HCT116 (cell line): ENCODE data around the gene GEN1.

Experiments used
- EZH2 ChIP-seq: fragments of 200-600 bp; sonication (generic); IDR thresholded peaks from 2 replicates; pipeline ENCODE4 v1.6.1; 2017; ENCODE audit warnings: antibody characterized with exemption, mixed run types
- EZH2phosphoT487 ChIP-seq: fragments of 200-600 bp; IDR thresholded peaks from 2 replicates; pipeline ENCODE4 v1.6.1; 2018; ENCODE audit warnings: antibody characterized with exemption, borderline replicate concordance
- JUND ChIP-seq: IDR thresholded peaks from 2 replicates; pipeline ENCODE4 v1.6.1; 2012
- POLR2A ChIP-seq: IDR thresholded peaks from 2 replicates; pipeline ENCODE4 v1.7.0; 2011; ENCODE audit warnings: borderline replicate concordance; ENCODE audit not compliant: insufficient read depth, insufficient read length; ENCODE audit errors: extremely low read depth
- POLR2AphosphoS5 ChIP-seq: IDR thresholded peaks from 2 replicates; pipeline ENCODE4 v1.6.1; 2011; ENCODE audit warnings: mild to moderate bottlenecking, low read depth, low read length, moderate library complexity
- RAD21 ChIP-seq: IDR thresholded peaks from 2 replicates; pipeline ENCODE4 v1.6.1; 2012; ENCODE audit warnings: low read depth, mild to moderate bottlenecking
- TCF7L2 ChIP-seq: IDR thresholded peaks from 2 replicates; pipeline ENCODE4 v1.7.0; 2011; ENCODE audit warnings: borderline replicate concordance, inconsistent platforms; ENCODE audit not compliant: insufficient read depth, insufficient read length; ENCODE audit errors: extremely low read depth
- YY1 ChIP-seq: IDR thresholded peaks from 2 replicates; pipeline ENCODE4 v1.6.1; 2011; ENCODE audit warnings: low read length, low read depth, moderate library complexity, mild to moderate bottlenecking; ENCODE audit not compliant: insufficient replicate concordance; ENCODE audit errors: extremely low read depth
- ZFX ChIP-seq: fragments of 450-650 bp; IDR thresholded peaks from 2 replicates; pipeline ENCODE4 v1.6.1; 2017
- ZNF274 ChIP-seq: fragments of 200-500 bp; sonication (Bioruptor generic); IDR thresholded peaks from 2 replicates; pipeline ENCODE4 v1.6.1; 2014; ENCODE audit warnings: mild to moderate bottlenecking, low read depth, low read length, inconsistent platforms
- TF ChIP-seq, protein P1 (sequence below): IDR thresholded peaks from 2 replicates; pipeline ENCODE4 v1.6.1; 2012; ENCODE audit warnings: low read depth
- TF ChIP-seq, protein P2 (sequence below), 3 experiments: fragments of 200-600 bp in 1 of 3; sonication (generic) in 1 of 3; IDR thresholded peaks in 2 of 3; conservative IDR thresholded peaks in 1 of 3; 2 replicates each; pipeline ENCODE4 v1.5.1; 2012 to 2017; ENCODE audit warnings: low read depth in 2 of 3, low read length in 2 of 3, antibody characterized with exemption in 1 of 3, borderline replicate concordance in 1 of 3, control low read depth in 1 of 3, mild to moderate bottlenecking in 1 of 3, mixed read lengths in 1 of 3, mixed run types in 1 of 3, moderate library complexity in 1 of 3; ENCODE audit not compliant: insufficient read depth in 1 of 3
- TF ChIP-seq, protein P3 (sequence below): IDR thresholded peaks from 2 replicates; pipeline ENCODE4 v1.6.1; 2011; ENCODE audit warnings: mild to moderate bottlenecking, low read length, moderate library complexity; ENCODE audit not compliant: insufficient replicate concordance; ENCODE audit errors: extremely low read depth
- TF ChIP-seq, protein P4 (sequence below): IDR thresholded peaks from 2 replicates; pipeline ENCODE4 v1.6.1; 2012

DNA sequence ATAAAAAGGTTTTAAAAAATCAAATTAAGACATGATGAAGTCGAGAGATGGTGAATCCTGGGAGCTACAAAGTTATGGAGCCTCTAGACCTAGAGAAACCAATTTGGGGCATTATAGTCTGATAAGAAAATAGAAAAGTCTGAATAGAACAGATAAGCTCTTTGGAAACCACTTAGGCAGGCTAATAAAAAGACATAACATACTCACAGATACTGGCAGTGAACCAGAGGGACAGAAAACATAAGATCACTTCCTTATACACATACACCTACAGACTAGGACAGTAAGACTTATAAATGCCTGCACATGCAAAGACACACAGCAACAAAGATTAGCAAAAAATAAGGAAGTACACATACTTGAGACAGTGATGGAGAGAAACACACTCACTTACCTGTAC, 20.3 kb upstream of the GEN1 start:
- TF ChIP-seq ZNF274 = no peak
- TF ChIP-seq, protein P1, sequence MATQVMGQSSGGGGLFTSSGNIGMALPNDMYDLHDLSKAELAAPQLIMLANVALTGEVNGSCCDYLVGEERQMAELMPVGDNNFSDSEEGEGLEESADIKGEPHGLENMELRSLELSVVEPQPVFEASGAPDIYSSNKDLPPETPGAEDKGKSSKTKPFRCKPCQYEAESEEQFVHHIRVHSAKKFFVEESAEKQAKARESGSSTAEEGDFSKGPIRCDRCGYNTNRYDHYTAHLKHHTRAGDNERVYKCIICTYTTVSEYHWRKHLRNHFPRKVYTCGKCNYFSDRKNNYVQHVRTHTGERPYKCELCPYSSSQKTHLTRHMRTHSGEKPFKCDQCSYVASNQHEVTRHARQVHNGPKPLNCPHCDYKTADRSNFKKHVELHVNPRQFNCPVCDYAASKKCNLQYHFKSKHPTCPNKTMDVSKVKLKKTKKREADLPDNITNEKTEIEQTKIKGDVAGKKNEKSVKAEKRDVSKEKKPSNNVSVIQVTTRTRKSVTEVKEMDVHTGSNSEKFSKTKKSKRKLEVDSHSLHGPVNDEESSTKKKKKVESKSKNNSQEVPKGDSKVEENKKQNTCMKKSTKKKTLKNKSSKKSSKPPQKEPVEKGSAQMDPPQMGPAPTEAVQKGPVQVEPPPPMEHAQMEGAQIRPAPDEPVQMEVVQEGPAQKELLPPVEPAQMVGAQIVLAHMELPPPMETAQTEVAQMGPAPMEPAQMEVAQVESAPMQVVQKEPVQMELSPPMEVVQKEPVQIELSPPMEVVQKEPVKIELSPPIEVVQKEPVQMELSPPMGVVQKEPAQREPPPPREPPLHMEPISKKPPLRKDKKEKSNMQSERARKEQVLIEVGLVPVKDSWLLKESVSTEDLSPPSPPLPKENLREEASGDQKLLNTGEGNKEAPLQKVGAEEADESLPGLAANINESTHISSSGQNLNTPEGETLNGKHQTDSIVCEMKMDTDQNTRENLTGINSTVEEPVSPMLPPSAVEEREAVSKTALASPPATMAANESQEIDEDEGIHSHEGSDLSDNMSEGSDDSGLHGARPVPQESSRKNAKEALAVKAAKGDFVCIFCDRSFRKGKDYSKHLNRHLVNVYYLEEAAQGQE = no peak
- TF ChIP-seq RAD21 = no peak
- TF ChIP-seq, protein P2, sequence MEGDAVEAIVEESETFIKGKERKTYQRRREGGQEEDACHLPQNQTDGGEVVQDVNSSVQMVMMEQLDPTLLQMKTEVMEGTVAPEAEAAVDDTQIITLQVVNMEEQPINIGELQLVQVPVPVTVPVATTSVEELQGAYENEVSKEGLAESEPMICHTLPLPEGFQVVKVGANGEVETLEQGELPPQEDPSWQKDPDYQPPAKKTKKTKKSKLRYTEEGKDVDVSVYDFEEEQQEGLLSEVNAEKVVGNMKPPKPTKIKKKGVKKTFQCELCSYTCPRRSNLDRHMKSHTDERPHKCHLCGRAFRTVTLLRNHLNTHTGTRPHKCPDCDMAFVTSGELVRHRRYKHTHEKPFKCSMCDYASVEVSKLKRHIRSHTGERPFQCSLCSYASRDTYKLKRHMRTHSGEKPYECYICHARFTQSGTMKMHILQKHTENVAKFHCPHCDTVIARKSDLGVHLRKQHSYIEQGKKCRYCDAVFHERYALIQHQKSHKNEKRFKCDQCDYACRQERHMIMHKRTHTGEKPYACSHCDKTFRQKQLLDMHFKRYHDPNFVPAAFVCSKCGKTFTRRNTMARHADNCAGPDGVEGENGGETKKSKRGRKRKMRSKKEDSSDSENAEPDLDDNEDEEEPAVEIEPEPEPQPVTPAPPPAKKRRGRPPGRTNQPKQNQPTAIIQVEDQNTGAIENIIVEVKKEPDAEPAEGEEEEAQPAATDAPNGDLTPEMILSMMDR (IDR thresholded peaks at IDR 0.05 in 2 of 3, conservative IDR thresholded peaks at IDR 0.05 in 1 of 3; ENCODE audit: borderline replicate concordance in 1 of 3, insufficient read depth in 1 of 3, low read depth in 2 of 3, low read length in 2 of 3) = no peak
- no peak for TF ChIP-seq EZH2phosphoT487
- TF ChIP-seq POLR2A = no peak
- TF ChIP-seq, protein P3, sequence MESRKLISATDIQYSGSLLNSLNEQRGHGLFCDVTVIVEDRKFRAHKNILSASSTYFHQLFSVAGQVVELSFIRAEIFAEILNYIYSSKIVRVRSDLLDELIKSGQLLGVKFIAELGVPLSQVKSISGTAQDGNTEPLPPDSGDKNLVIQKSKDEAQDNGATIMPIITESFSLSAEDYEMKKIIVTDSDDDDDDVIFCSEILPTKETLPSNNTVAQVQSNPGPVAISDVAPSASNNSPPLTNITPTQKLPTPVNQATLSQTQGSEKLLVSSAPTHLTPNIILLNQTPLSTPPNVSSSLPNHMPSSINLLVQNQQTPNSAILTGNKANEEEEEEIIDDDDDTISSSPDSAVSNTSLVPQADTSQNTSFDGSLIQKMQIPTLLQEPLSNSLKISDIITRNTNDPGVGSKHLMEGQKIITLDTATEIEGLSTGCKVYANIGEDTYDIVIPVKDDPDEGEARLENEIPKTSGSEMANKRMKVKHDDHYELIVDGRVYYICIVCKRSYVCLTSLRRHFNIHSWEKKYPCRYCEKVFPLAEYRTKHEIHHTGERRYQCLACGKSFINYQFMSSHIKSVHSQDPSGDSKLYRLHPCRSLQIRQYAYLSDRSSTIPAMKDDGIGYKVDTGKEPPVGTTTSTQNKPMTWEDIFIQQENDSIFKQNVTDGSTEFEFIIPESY = no peak
- no peak for TF ChIP-seq TCF7L2
- no peak for TF ChIP-seq JUND
- TF ChIP-seq YY1 = no peak
- TF ChIP-seq EZH2 = no peak
- TF ChIP-seq POLR2AphosphoS5 = no peak
- TF ChIP-seq, protein P4, sequence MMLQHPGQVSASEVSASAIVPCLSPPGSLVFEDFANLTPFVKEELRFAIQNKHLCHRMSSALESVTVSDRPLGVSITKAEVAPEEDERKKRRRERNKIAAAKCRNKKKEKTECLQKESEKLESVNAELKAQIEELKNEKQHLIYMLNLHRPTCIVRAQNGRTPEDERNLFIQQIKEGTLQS = no peak
- no peak for TF ChIP-seq ZFX
